SK-N-SH (cell line): ENCODE results near the gene SUN5.

Experiments
- FOXM1 ChIP-seq: IDR thresholded peaks from 2 replicates; pipeline ENCODE4 v1.4.0; 2012; ENCODE audit warnings: low read depth, mild to moderate bottlenecking
- MXI1 ChIP-seq: IDR thresholded peaks from 2 replicates; pipeline ENCODE4 v1.6.1; 2012; ENCODE audit warnings: mild to moderate bottlenecking, low read depth, low read length, improper control_type of control experiment
- NFIC ChIP-seq: IDR thresholded peaks from 2 replicates; pipeline ENCODE4 v1.4.0; 2012; ENCODE audit warnings: borderline replicate concordance
- NRF1 ChIP-seq: IDR thresholded peaks from 2 replicates; pipeline ENCODE4 v1.6.1; 2012; ENCODE audit warnings: low read depth, mild to moderate bottlenecking, low read length
- POLR2AphosphoS5 ChIP-seq: IDR thresholded peaks from 2 replicates; pipeline ENCODE4 v1.6.1; 2012; ENCODE audit warnings: low read depth, low read length
- RCOR1 ChIP-seq: fragments of 150-350 bp; IDR thresholded peaks from 2 replicates; pipeline ENCODE4 v1.6.1; 2017; ENCODE audit warnings: antibody characterized with exemption, low read length
- TF ChIP-seq, protein P1 (sequence below): fragments of 200-600 bp; sonication (generic); IDR thresholded peaks from 2 replicates; pipeline ENCODE4 v1.6.1; 2017; ENCODE audit warnings: antibody characterized with exemption, mild to moderate bottlenecking, moderate library complexity
- TF ChIP-seq, protein P2 (sequence below): IDR thresholded peaks from 2 replicates; pipeline ENCODE4 v1.4.0; 2012; ENCODE audit warnings: low read depth, borderline replicate concordance
- TF ChIP-seq, protein P3 (sequence below): IDR thresholded peaks from 2 replicates; pipeline ENCODE4 v1.6.1; 2012; ENCODE audit warnings: mild to moderate bottlenecking, low read depth, low read length, moderate library complexity

DNA sequence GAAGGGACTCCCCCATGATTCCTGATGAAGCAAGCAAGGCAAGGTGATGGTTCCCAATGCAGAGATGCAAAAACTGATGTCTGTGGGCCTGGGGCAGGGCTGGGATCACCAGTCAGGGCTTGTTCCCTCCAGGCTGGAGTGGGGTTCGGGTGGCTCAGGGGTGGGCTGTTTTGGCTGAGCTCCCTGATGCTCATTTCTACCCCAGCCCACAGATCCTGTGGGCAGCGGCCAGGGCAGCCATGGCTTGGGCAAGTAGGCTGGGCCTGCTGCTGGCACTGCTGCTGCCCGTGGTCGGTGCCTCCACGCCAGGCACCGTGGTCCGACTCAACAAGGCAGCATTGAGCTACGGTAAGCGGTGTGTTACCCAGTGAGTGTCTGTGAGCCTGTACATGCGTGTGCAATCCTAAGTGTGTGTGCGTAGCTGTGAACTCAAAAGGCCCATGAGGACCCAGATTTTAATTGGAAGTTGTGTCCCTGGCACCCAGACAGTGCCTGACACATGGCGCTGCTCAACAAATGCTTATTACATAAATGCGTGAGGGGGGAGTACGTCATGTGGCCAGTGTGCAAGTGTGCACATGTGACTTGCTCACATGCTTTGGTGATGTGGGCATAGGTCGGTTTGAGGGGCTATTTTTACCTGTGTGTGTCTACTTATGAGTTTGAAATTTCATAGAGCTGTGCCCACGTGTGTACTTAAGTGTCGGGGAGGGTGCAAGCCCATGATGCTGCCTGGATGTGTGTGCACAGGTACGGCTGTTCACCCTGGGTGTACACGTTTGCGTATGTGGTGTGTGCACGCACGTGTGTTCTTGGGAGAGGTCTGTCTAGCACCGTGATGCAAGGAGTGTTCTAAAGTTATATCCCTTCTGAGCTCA is 4.3 kb upstream of the SUN5 start:
- no peak for TF ChIP-seq RCOR1
- TF ChIP-seq, protein P1, sequence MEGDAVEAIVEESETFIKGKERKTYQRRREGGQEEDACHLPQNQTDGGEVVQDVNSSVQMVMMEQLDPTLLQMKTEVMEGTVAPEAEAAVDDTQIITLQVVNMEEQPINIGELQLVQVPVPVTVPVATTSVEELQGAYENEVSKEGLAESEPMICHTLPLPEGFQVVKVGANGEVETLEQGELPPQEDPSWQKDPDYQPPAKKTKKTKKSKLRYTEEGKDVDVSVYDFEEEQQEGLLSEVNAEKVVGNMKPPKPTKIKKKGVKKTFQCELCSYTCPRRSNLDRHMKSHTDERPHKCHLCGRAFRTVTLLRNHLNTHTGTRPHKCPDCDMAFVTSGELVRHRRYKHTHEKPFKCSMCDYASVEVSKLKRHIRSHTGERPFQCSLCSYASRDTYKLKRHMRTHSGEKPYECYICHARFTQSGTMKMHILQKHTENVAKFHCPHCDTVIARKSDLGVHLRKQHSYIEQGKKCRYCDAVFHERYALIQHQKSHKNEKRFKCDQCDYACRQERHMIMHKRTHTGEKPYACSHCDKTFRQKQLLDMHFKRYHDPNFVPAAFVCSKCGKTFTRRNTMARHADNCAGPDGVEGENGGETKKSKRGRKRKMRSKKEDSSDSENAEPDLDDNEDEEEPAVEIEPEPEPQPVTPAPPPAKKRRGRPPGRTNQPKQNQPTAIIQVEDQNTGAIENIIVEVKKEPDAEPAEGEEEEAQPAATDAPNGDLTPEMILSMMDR: no peak
- TF ChIP-seq NFIC: no peak
- TF ChIP-seq MXI1: no peak
- TF ChIP-seq, protein P2, sequence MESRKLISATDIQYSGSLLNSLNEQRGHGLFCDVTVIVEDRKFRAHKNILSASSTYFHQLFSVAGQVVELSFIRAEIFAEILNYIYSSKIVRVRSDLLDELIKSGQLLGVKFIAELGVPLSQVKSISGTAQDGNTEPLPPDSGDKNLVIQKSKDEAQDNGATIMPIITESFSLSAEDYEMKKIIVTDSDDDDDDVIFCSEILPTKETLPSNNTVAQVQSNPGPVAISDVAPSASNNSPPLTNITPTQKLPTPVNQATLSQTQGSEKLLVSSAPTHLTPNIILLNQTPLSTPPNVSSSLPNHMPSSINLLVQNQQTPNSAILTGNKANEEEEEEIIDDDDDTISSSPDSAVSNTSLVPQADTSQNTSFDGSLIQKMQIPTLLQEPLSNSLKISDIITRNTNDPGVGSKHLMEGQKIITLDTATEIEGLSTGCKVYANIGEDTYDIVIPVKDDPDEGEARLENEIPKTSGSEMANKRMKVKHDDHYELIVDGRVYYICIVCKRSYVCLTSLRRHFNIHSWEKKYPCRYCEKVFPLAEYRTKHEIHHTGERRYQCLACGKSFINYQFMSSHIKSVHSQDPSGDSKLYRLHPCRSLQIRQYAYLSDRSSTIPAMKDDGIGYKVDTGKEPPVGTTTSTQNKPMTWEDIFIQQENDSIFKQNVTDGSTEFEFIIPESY: no peak
- TF ChIP-seq FOXM1: no peak
- TF ChIP-seq POLR2AphosphoS5: no peak
- TF ChIP-seq, protein P3, sequence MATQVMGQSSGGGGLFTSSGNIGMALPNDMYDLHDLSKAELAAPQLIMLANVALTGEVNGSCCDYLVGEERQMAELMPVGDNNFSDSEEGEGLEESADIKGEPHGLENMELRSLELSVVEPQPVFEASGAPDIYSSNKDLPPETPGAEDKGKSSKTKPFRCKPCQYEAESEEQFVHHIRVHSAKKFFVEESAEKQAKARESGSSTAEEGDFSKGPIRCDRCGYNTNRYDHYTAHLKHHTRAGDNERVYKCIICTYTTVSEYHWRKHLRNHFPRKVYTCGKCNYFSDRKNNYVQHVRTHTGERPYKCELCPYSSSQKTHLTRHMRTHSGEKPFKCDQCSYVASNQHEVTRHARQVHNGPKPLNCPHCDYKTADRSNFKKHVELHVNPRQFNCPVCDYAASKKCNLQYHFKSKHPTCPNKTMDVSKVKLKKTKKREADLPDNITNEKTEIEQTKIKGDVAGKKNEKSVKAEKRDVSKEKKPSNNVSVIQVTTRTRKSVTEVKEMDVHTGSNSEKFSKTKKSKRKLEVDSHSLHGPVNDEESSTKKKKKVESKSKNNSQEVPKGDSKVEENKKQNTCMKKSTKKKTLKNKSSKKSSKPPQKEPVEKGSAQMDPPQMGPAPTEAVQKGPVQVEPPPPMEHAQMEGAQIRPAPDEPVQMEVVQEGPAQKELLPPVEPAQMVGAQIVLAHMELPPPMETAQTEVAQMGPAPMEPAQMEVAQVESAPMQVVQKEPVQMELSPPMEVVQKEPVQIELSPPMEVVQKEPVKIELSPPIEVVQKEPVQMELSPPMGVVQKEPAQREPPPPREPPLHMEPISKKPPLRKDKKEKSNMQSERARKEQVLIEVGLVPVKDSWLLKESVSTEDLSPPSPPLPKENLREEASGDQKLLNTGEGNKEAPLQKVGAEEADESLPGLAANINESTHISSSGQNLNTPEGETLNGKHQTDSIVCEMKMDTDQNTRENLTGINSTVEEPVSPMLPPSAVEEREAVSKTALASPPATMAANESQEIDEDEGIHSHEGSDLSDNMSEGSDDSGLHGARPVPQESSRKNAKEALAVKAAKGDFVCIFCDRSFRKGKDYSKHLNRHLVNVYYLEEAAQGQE: no peak
- TF ChIP-seq NRF1: no peak
